K562 (cell line): ENCODE data around the gene CD300A.

Source experiments
- CHD4 ChIP-seq: fragments of 200-600 bp; sonication (generic); IDR thresholded peaks from 3 replicates; pipeline ENCODE4 v1.6.1; 2012; ENCODE audit warnings: low read depth, mild to moderate bottlenecking, mixed read lengths, low read length, inconsistent platforms; ENCODE audit not compliant: insufficient read depth, insufficient replicate concordance, poor library complexity, severe bottlenecking
- SAFB2 ChIP-seq: fragments of 200-400 bp; formaldehyde crosslinking; IDR thresholded peaks from 2 replicates; pipeline ENCODE4 v1.6.1; 2018; ENCODE audit warnings: borderline replicate concordance, low read length, low read depth, moderate library complexity; ENCODE audit not compliant: severe bottlenecking
- SMARCA5 ChIP-seq: fragments of 450-650 bp; IDR thresholded peaks from 2 replicates; pipeline ENCODE4 v1.6.1; 2016
- SMC3 ChIP-seq: conservative IDR thresholded peaks from 2 replicates; pipeline ENCODE4 v1.6.1; 2011; ENCODE audit warnings: low read depth, low read length, improper control_type of control experiment; ENCODE audit not compliant: insufficient read depth
- TF ChIP-seq, protein P1 (sequence below): fragments of 250-450 bp; sonication (Bioruptor Pico); IDR thresholded peaks from 2 replicates; pipeline ENCODE4 v1.4.0; 2020
- TF ChIP-seq, protein P2 (sequence below), 3 experiments: IDR thresholded peaks in 2 of 3; conservative IDR thresholded peaks in 1 of 3; 2 replicates each; pipeline ENCODE4 v1.5.1; 2011 to 2012; ENCODE audit warnings: low read length in 3 of 3, mild to moderate bottlenecking in 3 of 3, control low read depth in 2 of 3, improper control_type of control experiment in 1 of 3, inconsistent platforms in 1 of 3, low read depth in 1 of 3, mixed read lengths in 1 of 3, moderate library complexity in 1 of 3; ENCODE audit not compliant: insufficient read depth in 2 of 3
- TF ChIP-seq, protein P3 (sequence below): sonication (generic); formaldehyde crosslinking; IDR thresholded peaks from 2 replicates; pipeline ENCODE4 v1.8.0; 2022; ENCODE audit warnings: missing genetic modification reagents, mild to moderate bottlenecking, moderate library complexity, borderline replicate concordance
- TF ChIP-seq, protein P4 (sequence below): IDR thresholded peaks from 2 replicates; pipeline ENCODE4 v1.6.1; 2016; ENCODE audit warnings: missing genetic modification characterization, missing compliant biosample characterization

DNA sequence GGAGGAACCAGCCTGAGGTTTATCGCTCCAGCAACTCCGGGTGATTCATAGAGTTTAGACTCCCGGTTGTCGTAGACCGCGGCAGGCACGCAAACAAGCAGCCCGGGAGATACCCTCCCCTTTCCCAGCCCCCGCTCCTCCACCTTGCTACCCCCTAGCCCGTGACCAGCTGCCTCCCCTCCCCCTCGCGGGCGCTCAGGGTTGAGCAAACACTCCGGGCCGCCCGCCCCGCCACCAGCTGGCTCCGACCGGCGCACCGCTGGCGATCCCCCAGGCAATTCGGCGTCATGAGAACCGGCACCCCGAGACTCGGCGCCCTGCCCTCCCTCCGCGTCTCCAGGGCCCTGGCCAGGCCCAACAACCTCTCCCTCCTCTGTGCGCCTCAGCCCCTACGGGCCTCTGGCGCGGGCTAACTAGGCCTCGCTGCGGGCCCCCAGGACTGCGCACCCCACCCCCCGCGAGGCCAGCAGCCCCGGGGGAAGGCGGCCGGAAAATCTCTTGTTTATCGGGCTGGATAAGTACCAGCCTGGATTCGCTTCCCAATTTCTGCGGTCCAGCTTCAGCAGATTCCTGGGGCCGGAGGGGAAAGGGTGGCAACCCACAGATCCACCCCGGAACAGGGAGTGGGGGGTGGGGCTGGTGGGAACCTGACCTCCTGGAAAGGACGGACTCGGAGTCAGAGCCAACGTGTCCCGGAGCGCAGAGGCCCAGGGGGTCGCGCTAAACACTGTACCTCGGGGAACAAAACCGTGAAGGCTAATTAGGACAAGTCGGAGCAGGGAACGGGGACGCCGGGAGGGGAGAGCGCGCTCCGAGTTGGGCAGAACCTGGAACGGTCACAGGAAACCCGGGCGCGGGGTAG lies 35.5 kb upstream of the CD300A start:
- TF ChIP-seq SMARCA5 = no peak
- no peak for TF ChIP-seq SMC3
- TF ChIP-seq CHD4 = no peak
- TF ChIP-seq, protein P1, sequence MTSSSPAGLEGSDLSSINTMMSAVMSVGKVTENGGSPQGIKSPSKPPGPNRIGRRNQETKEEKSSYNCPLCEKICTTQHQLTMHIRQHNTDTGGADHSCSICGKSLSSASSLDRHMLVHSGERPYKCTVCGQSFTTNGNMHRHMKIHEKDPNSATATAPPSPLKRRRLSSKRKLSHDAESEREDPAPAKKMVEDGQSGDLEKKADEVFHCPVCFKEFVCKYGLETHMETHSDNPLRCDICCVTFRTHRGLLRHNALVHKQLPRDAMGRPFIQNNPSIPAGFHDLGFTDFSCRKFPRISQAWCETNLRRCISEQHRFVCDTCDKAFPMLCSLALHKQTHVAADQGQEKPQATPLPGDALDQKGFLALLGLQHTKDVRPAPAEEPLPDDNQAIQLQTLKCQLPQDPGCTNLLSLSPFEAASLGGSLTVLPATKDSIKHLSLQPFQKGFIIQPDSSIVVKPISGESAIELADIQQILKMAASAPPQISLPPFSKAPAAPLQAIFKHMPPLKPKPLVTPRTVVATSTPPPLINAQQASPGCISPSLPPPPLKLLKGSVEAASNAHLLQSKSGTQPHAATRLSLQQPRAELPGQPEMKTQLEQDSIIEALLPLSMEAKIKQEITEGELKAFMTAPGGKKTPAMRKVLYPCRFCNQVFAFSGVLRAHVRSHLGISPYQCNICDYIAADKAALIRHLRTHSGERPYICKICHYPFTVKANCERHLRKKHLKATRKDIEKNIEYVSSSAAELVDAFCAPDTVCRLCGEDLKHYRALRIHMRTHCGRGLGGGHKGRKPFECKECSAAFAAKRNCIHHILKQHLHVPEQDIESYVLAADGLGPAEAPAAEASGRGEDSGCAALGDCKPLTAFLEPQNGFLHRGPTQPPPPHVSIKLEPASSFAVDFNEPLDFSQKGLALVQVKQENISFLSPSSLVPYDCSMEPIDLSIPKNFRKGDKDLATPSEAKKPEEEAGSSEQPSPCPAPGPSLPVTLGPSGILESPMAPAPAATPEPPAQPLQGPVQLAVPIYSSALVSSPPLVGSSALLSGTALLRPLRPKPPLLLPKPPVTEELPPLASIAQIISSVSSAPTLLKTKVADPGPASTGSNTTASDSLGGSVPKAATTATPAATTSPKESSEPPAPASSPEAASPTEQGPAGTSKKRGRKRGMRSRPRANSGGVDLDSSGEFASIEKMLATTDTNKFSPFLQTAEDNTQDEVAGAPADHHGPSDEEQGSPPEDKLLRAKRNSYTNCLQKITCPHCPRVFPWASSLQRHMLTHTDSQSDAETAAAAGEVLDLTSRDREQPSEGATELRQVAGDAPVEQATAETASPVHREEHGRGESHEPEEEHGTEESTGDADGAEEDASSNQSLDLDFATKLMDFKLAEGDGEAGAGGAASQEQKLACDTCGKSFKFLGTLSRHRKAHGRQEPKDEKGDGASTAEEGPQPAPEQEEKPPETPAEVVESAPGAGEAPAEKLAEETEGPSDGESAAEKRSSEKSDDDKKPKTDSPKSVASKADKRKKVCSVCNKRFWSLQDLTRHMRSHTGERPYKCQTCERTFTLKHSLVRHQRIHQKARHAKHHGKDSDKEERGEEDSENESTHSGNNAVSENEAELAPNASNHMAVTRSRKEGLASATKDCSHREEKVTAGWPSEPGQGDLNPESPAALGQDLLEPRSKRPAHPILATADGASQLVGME (CRISPR knock-in tag) = no peak
- TF ChIP-seq, protein P2, sequence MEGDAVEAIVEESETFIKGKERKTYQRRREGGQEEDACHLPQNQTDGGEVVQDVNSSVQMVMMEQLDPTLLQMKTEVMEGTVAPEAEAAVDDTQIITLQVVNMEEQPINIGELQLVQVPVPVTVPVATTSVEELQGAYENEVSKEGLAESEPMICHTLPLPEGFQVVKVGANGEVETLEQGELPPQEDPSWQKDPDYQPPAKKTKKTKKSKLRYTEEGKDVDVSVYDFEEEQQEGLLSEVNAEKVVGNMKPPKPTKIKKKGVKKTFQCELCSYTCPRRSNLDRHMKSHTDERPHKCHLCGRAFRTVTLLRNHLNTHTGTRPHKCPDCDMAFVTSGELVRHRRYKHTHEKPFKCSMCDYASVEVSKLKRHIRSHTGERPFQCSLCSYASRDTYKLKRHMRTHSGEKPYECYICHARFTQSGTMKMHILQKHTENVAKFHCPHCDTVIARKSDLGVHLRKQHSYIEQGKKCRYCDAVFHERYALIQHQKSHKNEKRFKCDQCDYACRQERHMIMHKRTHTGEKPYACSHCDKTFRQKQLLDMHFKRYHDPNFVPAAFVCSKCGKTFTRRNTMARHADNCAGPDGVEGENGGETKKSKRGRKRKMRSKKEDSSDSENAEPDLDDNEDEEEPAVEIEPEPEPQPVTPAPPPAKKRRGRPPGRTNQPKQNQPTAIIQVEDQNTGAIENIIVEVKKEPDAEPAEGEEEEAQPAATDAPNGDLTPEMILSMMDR (IDR thresholded peaks at IDR 0.05 in 2 of 3, conservative IDR thresholded peaks at IDR 0.05 in 1 of 3; ENCODE audit: insufficient read depth in 2 of 3, low read depth in 1 of 3, low read length in 3 of 3) = no peak
- TF ChIP-seq, protein P3, sequence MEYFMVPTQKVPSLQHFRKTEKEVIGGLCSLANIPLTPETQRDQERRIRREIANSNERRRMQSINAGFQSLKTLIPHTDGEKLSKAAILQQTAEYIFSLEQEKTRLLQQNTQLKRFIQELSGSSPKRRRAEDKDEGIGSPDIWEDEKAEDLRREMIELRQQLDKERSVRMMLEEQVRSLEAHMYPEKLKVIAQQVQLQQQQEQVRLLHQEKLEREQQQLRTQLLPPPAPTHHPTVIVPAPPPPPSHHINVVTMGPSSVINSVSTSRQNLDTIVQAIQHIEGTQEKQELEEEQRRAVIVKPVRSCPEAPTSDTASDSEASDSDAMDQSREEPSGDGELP (CRISPR knock-in tag) = peak; percentile 97
- no peak for TF ChIP-seq SAFB2
- TF ChIP-seq, protein P4, sequence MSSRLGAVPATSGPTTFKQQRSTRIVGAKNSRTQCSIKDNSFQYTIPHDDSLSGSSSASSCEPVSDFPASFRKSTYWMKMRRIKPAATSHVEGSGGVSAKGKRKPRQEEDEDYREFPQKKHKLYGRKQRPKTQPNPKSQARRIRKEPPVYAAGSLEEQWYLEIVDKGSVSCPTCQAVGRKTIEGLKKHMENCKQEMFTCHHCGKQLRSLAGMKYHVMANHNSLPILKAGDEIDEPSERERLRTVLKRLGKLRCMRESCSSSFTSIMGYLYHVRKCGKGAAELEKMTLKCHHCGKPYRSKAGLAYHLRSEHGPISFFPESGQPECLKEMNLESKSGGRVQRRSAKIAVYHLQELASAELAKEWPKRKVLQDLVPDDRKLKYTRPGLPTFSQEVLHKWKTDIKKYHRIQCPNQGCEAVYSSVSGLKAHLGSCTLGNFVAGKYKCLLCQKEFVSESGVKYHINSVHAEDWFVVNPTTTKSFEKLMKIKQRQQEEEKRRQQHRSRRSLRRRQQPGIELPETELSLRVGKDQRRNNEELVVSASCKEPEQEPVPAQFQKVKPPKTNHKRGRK = no peak
